ENCODE data around the gene DVL3.

DNA sequence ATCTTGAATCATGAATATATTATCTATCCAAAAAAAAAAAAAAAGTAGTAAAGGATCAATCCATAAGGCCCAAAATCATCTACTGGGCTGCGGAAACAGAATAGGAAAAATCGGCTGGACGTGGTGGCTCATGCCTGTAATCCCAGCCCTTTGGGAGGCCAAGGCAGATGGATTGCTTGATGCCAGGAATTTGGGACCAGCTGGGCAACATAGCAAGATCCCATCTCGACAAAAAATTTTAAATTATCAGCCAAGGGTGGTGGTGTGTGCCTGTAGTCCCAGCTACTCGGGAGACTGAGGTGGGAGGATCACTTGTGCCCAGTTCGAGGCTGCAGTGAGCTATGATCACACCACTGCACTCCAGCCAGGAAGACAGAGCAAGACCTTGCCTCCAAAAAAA lies 6.1 kb upstream of the DVL3 start:
- TF ChIP-seq, protein P1, sequence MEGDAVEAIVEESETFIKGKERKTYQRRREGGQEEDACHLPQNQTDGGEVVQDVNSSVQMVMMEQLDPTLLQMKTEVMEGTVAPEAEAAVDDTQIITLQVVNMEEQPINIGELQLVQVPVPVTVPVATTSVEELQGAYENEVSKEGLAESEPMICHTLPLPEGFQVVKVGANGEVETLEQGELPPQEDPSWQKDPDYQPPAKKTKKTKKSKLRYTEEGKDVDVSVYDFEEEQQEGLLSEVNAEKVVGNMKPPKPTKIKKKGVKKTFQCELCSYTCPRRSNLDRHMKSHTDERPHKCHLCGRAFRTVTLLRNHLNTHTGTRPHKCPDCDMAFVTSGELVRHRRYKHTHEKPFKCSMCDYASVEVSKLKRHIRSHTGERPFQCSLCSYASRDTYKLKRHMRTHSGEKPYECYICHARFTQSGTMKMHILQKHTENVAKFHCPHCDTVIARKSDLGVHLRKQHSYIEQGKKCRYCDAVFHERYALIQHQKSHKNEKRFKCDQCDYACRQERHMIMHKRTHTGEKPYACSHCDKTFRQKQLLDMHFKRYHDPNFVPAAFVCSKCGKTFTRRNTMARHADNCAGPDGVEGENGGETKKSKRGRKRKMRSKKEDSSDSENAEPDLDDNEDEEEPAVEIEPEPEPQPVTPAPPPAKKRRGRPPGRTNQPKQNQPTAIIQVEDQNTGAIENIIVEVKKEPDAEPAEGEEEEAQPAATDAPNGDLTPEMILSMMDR (IDR thresholded peaks at IDR 0.05) = no peak
- no peak for TF ChIP-seq POLR2A (IDR thresholded peaks at IDR 0.05)

Data from breast epithelium (tissue), 3 donors.